IMR-90 (cell line): ENCODE measurements around the gene POC1B. TPM values are rescaled to one million over a fixed set of nuclear protein-coding genes. Genes with fewer than 3 reads are reported as not detected.
A peak's percentile ranks its signal among the peaks of the same experiment; 100 is the strongest.

Experiments used
- ATAC-seq: fragments of 200-7000 bp; cut with Tn5 transposase; 2 replicates; pipeline ENCODE4 v1.9.1; 2020; ENCODE audit warnings: low read depth, mild to moderate bottlenecking, moderate library complexity
- BruUV-seq: library from RNA; stranded (reverse); fragments of 400-500 nt; replicated peaks from 2 replicates; lab custom pipeline; 2021; lab: Mats Ljungman, UMichigan
- CTCF ChIA-PET: fragments of 300-600 bp; formaldehyde crosslinking; extraction: SDS; loops from one replicate; lab custom pipeline; 2021; ENCODE audit warnings: antibody characterized with exemption; lab: Yijun Ruan, JAX
- POLR2A ChIA-PET: fragments of 300-600 bp; sonication (Branson Sonifier 250); formaldehyde crosslinking; loops from one replicate; lab custom pipeline; 2022; ENCODE audit warnings: antibody characterized with exemption; ENCODE audit not compliant: unreplicated experiment; lab: Charles Lee
- DNase-seq: peaks from one replicate; pipeline ENCODE4 v3.0.0; 2013
- H2AFZ ChIP-seq: replicated peaks from 2 replicates; pipeline ENCODE3; 2013; ENCODE audit warnings: low read length, mild to moderate bottlenecking; ENCODE audit not compliant: poor library complexity
- H2AK5ac ChIP-seq: 2 replicates; pipeline ENCODE4 v1.6.1; 2013; ENCODE audit warnings: low read depth, low read length, inconsistent platforms
- H2AK9ac ChIP-seq: replicated peaks from 2 replicates; pipeline ENCODE3; 2013; ENCODE audit warnings: mild to moderate bottlenecking, low read depth, low read length, moderate library complexity; ENCODE audit not compliant: poor library complexity
- H2BK120ac ChIP-seq: 2 replicates; pipeline ENCODE4 v1.6.1; 2013; ENCODE audit warnings: low read depth, low read length, inconsistent platforms
- H2BK15ac ChIP-seq: 3 replicates; pipeline ENCODE4 v1.6.1; 2013; ENCODE audit warnings: low read depth, low read length, inconsistent platforms
- H2BK20ac ChIP-seq: 2 replicates; pipeline ENCODE4 v1.6.1; 2013; ENCODE audit warnings: low read depth, mild to moderate bottlenecking, inconsistent platforms, low read length, moderate library complexity
- H2BK5ac ChIP-seq: 2 replicates; pipeline ENCODE4 v1.6.1; 2013; ENCODE audit warnings: mild to moderate bottlenecking, low read depth, low read length, inconsistent platforms; ENCODE audit not compliant: poor library complexity, severe bottlenecking
- H3K14ac ChIP-seq: replicated peaks from 2 replicates; pipeline ENCODE4 v1.6.1; 2013; ENCODE audit warnings: low read depth, low read length, inconsistent platforms
- H3K18ac ChIP-seq: 2 replicates; pipeline ENCODE4 v1.6.1; 2013; ENCODE audit warnings: low read depth, low read length, control low read depth
- H3K23ac ChIP-seq: 2 replicates; pipeline ENCODE4 v1.6.1; 2013; ENCODE audit warnings: low read depth, low read length, inconsistent platforms
- H3K27ac ChIP-seq: 2 replicates; pipeline ENCODE4 v1.5.1; 2013; ENCODE audit warnings: mild to moderate bottlenecking, control low read depth, low read length; ENCODE audit not compliant: insufficient read depth
- H3K27me3 ChIP-seq: 2 replicates; pipeline ENCODE4 v1.6.1; 2013; ENCODE audit warnings: low read length; ENCODE audit not compliant: control insufficient read depth, insufficient read depth
- H3K36me3 ChIP-seq: 2 replicates; pipeline ENCODE4 v1.6.1; 2013; ENCODE audit warnings: low read length, mixed read lengths; ENCODE audit not compliant: control insufficient read depth, insufficient read depth
- H3K4ac ChIP-seq: 2 replicates; pipeline ENCODE4 v1.6.1; 2013; ENCODE audit warnings: low read depth, low read length, inconsistent platforms
- H3K4me1 ChIP-seq: 2 replicates; pipeline ENCODE4 v1.6.1; 2013; ENCODE audit warnings: low read length, mixed read lengths; ENCODE audit not compliant: control insufficient read depth, insufficient read depth
- H3K4me2 ChIP-seq: 2 replicates; pipeline ENCODE4 v1.6.1; 2013; ENCODE audit warnings: low read depth, mild to moderate bottlenecking, control low read depth, low read length, moderate library complexity
- H3K4me3 ChIP-seq: 2 replicates; pipeline ENCODE4 v1.5.1; 2013; ENCODE audit warnings: low read depth, mild to moderate bottlenecking, control low read depth, low read length, moderate library complexity; ENCODE audit not compliant: insufficient read depth
- H3K56ac ChIP-seq: 2 replicates; pipeline ENCODE4 v1.6.1; 2013; ENCODE audit warnings: low read length, inconsistent platforms; ENCODE audit not compliant: insufficient read depth; ENCODE audit errors: extremely low read depth
- H3K79me1 ChIP-seq, 2 experiments: 2 replicates each; pipeline ENCODE4 v1.6.1; 2013; ENCODE audit warnings: low read length in 2 of 2, inconsistent platforms in 1 of 2, low read depth in 1 of 2
- H3K9ac ChIP-seq: 2 replicates; pipeline ENCODE4 v1.6.1; 2013; ENCODE audit warnings: low read depth, low read length, control low read depth
- H3K9me1 ChIP-seq: 2 replicates; pipeline ENCODE4 v1.6.1; 2013; ENCODE audit warnings: low read length, inconsistent platforms; ENCODE audit not compliant: insufficient read depth
- H3K9me3 ChIP-seq: 2 replicates; pipeline ENCODE4 v1.6.1; 2013; ENCODE audit warnings: low read length; ENCODE audit not compliant: control insufficient read depth, insufficient read depth
- H4K20me1 ChIP-seq: 2 replicates; pipeline ENCODE4 v1.6.1; 2013; ENCODE audit warnings: low read length, inconsistent platforms; ENCODE audit not compliant: insufficient read depth
- H4K5ac ChIP-seq: 2 replicates; pipeline ENCODE4 v1.6.1; 2013; ENCODE audit warnings: mild to moderate bottlenecking, low read depth, low read length, control low read depth
- H4K8ac ChIP-seq, 2 experiments: 2 replicates each; pipeline ENCODE4 v1.6.1; 2013; ENCODE audit warnings: low read depth in 2 of 2, low read length in 2 of 2, control low read depth in 1 of 2, inconsistent platforms in 1 of 2
- H4K91ac ChIP-seq: 2 replicates; pipeline ENCODE4 v1.6.1; 2013; ENCODE audit warnings: low read depth, low read length, inconsistent platforms; ENCODE audit not compliant: insufficient read depth
- CHD1 ChIP-seq: IDR thresholded peaks from 2 replicates; pipeline ENCODE4 v1.6.1; 2012; ENCODE audit warnings: low read depth, low read length, improper control_type of control experiment
- ELK1 ChIP-seq: fragments of 150-350 bp; IDR thresholded peaks from 2 replicates; pipeline ENCODE4 v1.6.1; 2016; ENCODE audit warnings: low read depth, mild to moderate bottlenecking, low read length, moderate library complexity, borderline replicate concordance
- FOS ChIP-seq: fragments of 150-350 bp; IDR thresholded peaks from 2 replicates; pipeline ENCODE4 v1.6.1; 2016; ENCODE audit warnings: low read depth, low read length
- MAFK ChIP-seq: IDR thresholded peaks from 2 replicates; pipeline ENCODE4 v1.6.1; 2012; ENCODE audit warnings: low read depth, low read length, improper control_type of control experiment
- MXI1 ChIP-seq: IDR thresholded peaks from 2 replicates; pipeline ENCODE4 v1.6.1; 2012; ENCODE audit warnings: low read depth, mild to moderate bottlenecking, low read length, moderate library complexity, borderline replicate concordance
- RAD21 ChIP-seq: IDR thresholded peaks from 2 replicates; pipeline ENCODE4 v1.6.1; 2012; ENCODE audit warnings: low read length, improper control_type of control experiment
- RCOR1 ChIP-seq: IDR thresholded peaks from 2 replicates; pipeline ENCODE4 v1.6.1; 2012; ENCODE audit warnings: mild to moderate bottlenecking, low read length, improper control_type of control experiment; ENCODE audit not compliant: insufficient replicate concordance
- RFX5 ChIP-seq: IDR thresholded peaks from 2 replicates; pipeline ENCODE4 v1.8.0; 2012; ENCODE audit warnings: low read depth, mild to moderate bottlenecking, low read length, moderate library complexity
- SMC3 ChIP-seq: fragments of 150-350 bp; IDR thresholded peaks from 2 replicates; pipeline ENCODE4 v1.6.1; 2016; ENCODE audit warnings: low read depth, mild to moderate bottlenecking, antibody characterized with exemption, low read length, moderate library complexity
- whole genome bisulfite sequencing, 2 experiments: methylation state at CpG; one replicate each; pipeline versions ENCODE4 v1.1.5 to v1.1.7; 2013; ENCODE audit warnings: missing lambda C conversion rate in 2 of 2; ENCODE audit not compliant: insufficient read length in 1 of 2; ENCODE audit errors: extremely low coverage in 2 of 2; 5-methylcytosine and 5-hydroxymethylcytosine counted together
- dilution Hi-C: fragments of 300-500 bp; cut with HindIII; formaldehyde crosslinking; loops from one replicate; pipeline ENCODE4 v1.14.3; 2018; ENCODE audit warnings: low sequenced_read_pairs; ENCODE audit not compliant: unreplicated experiment
- in situ Hi-C: fragments of 300-500 bp; cut with MboI; formaldehyde crosslinking; loops from 3 replicates; pipeline ENCODE4 v1.14.3; 2019; ENCODE audit warnings: low sequenced_read_pairs, inconsistent platforms, mixed read lengths
- intact Hi-C: fragments of 100-400 bp; cut with micrococcal nuclease; formaldehyde crosslinking; loops from 2 replicates; pipeline ENCODE4 v1.10.0; 2022
- polyA plus RNA-seq, 3 experiments: library from polyadenylated mRNA; depleted of rRNA; stranded (reverse); fragments of >200 nt; gene quantifications; 2 replicates each; pipeline ENCODE4 v1.2.3, GENCODE V29; 2012; ENCODE audit warnings: low replicate concordance in 1 of 3
- total RNA-seq: library from RNA; depleted of rRNA; stranded (reverse); fragments of >200 nt; gene quantifications from 2 replicates; pipeline ENCODE4 v1.2.3, GENCODE V29; 2012

POC1B gene
- total and polyA plus RNA-seq, 2 of the 4 experiments (the other 2 are of a cell fraction), result 5.0 to 10.4 TPM

DNA sequence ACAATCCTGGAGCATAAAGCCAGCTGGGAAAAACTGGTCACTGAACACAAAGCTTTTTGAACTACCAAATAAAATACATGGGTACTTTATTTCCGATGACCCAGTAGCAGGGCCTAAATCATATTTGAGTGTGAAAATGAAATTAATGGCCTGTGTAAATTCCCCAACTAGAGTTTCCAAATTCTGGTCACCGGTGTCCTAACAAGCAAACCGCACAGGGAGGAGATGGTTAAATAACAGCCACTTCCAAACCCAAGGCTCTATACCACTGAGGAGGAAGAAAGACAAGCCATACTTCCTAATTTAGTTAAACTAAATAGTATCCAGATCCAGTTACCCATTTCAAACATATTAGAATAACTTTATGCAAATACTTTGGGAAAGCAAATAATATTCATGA is 133.5 kb downstream of the POC1B start:
- no peak overlapping the region for H3K9ac ChIP-seq
- TF ChIP-seq CHD1, result no peak
- TF ChIP-seq RAD21, result no peak
- no peak for TF ChIP-seq SMC3
- TF ChIP-seq MAFK, result no peak
- TF ChIP-seq RFX5, result no peak
- TF ChIP-seq ELK1, result no peak
- no peak for TF ChIP-seq MXI1
- TF ChIP-seq FOS, result no peak
- TF ChIP-seq RCOR1, result no peak
- WGBS, 2 experiments, result no CpG with 5 or more reads among the region's 3 CpGs
- H3K23ac ChIP-seq, result no peak overlapping the region
- DNase-seq (no peak), ATAC-seq (no peak)
- H2AK5ac ChIP-seq, result no peak overlapping the region
- H3K18ac ChIP-seq, result no peak overlapping the region
- ChIA-PET POLR2A (no interaction called here), CTCF (no interaction called here)
- H3K4me2 ChIP-seq, result no peak overlapping the region
- H3K9me1 ChIP-seq, result peaks cover 9% of the 10 kb centered on the region
- H3K9me3 ChIP-seq, result no peaks in the 10 kb centered on the region
- no peak overlapping the region for H4K8ac ChIP-seq
- no peak overlapping the region for H3K4ac ChIP-seq
- H3K79me1 ChIP-seq, result 0 out of 4 replicates have a peak, but pooled peaks cover 0 to 5% of the 10 kb centered on the region in 2 experiments
- intact Hi-C loops, result no loop called here
- H3K4me3 ChIP-seq, result no peak overlapping the region
- no peak overlapping the region for H2BK5ac ChIP-seq
- no peaks in the 10 kb centered on the region for H3K27me3 ChIP-seq
- H2BK20ac ChIP-seq, result 0 out of 2 replicates have a peak overlapping the region, but pooled peaks have one; percentile 72
- H4K5ac ChIP-seq, result no peak overlapping the region
- no peak overlapping the region for H4K91ac ChIP-seq
- H3K56ac ChIP-seq, result no peak overlapping the region
- H4K20me1 ChIP-seq, result no peaks in the 10 kb centered on the region
- H3K14ac ChIP-seq, result no peak overlapping the region
- in situ Hi-C loops, result no loop called here
- no peak overlapping the region for H2AK9ac ChIP-seq
- H3K27ac ChIP-seq, result no peak overlapping the region
- no peak overlapping the region for H2BK120ac ChIP-seq
- peaks cover 9% of the 10 kb centered on the region for H3K4me1 ChIP-seq
- dilution Hi-C loops, result no loop called here
- 0 out of 3 replicates have a peak overlapping the region, but pooled peaks have one; percentile 91 for H2BK15ac ChIP-seq
- BruUV-seq, result no TSS peak
- no peak overlapping the region for H2AFZ ChIP-seq
- H3K36me3 ChIP-seq, result no peaks in the 10 kb centered on the region
